ENCODE results near the gene RET.

The RET gene

GRCh38 chr10:43039624-43040481, 37.0 kb upstream of the RET start:
- Histone ChIP-seq H3K27me3 (ENCODE audit: control insufficient read depth, insufficient read depth, low read length) (peaks cover 2% of the 10 kb centered on the region), H3K4me1 (ENCODE audit: control insufficient read depth, insufficient read depth, low read length) (peaks cover 2% of the 10 kb centered on the region), H3K4me3 (ENCODE audit: low read depth, low read length) (no peak overlapping the region), H3K9ac (ENCODE audit: low read depth, low read length) (no peak overlapping the region), H3K9me3 (ENCODE audit: control insufficient read depth, insufficient read depth, low read length) (no peaks in the 10 kb centered on the region), H3K36me3 (ENCODE audit: control insufficient read depth, insufficient read depth, low read length) (no peaks in the 10 kb centered on the region)

GRCh38 chr10:43040482-43041256, 36.2 kb upstream of the RET start:
- no peak overlapping the region for H3K4me3 ChIP-seq (ENCODE audit: low read depth, low read length)
- H3K4me1 ChIP-seq (ENCODE audit: control insufficient read depth, insufficient read depth, low read length), result peaks cover 2% of the 10 kb centered on the region
- no peaks in the 10 kb centered on the region for H3K9me3 ChIP-seq (ENCODE audit: control insufficient read depth, insufficient read depth, low read length)
- H3K9ac ChIP-seq (ENCODE audit: low read depth, low read length), result no peak overlapping the region
- no peaks in the 10 kb centered on the region for H3K36me3 ChIP-seq (ENCODE audit: control insufficient read depth, insufficient read depth, low read length)
- H3K27me3 ChIP-seq (ENCODE audit: control insufficient read depth, insufficient read depth, low read length), result peaks cover 2% of the 10 kb centered on the region

GRCh38 chr10:43041422-43042342, 35.2 kb upstream of the RET start:
- H3K9me3 ChIP-seq (ENCODE audit: control insufficient read depth, insufficient read depth, low read length), result no peaks in the 10 kb centered on the region
- H3K4me1 ChIP-seq (ENCODE audit: control insufficient read depth, insufficient read depth, low read length), result peaks cover 2% of the 10 kb centered on the region
- H3K9ac ChIP-seq (ENCODE audit: low read depth, low read length), result no peak overlapping the region
- H3K27me3 ChIP-seq (ENCODE audit: control insufficient read depth, insufficient read depth, low read length), result peaks cover 2% of the 10 kb centered on the region
- H3K36me3 ChIP-seq (ENCODE audit: control insufficient read depth, insufficient read depth, low read length), result no peaks in the 10 kb centered on the region
- H3K4me3 ChIP-seq (ENCODE audit: low read depth, low read length), result no peak overlapping the region

GRCh38 chr10:43042503-43043341, 34.1 kb upstream of the RET start:
- peaks cover 2% of the 10 kb centered on the region for H3K4me1 ChIP-seq (ENCODE audit: control insufficient read depth, insufficient read depth, low read length)
- no peaks in the 10 kb centered on the region for H3K9me3 ChIP-seq (ENCODE audit: control insufficient read depth, insufficient read depth, low read length)

GRCh38 chr10:43043342-43043772, 33.5 kb upstream of the RET start:
- no peaks in the 10 kb centered on the region for H3K9me3 ChIP-seq (ENCODE audit: control insufficient read depth, insufficient read depth, low read length)

More at GRCh38 chr10:43042503-43043341, 34.1 kb upstream of the RET start:
- Histone ChIP-seq H3K27me3 (ENCODE audit: control insufficient read depth, insufficient read depth, low read length) (peaks cover 2% of the 10 kb centered on the region), H3K9ac (ENCODE audit: low read depth, low read length) (no peak overlapping the region), H3K36me3 (ENCODE audit: control insufficient read depth, insufficient read depth, low read length) (no peaks in the 10 kb centered on the region), H3K4me3 (ENCODE audit: low read depth, low read length) (no peak overlapping the region)

GRCh38 chr10:43043773-43044447, 33.0 kb upstream of the RET start:
- peaks cover 2% of the 10 kb centered on the region for H3K27me3 ChIP-seq (ENCODE audit: control insufficient read depth, insufficient read depth, low read length)
- H3K9ac ChIP-seq (ENCODE audit: low read depth, low read length), result no peak overlapping the region
- H3K4me3 ChIP-seq (ENCODE audit: low read depth, low read length), result no peak overlapping the region
- no peaks in the 10 kb centered on the region for H3K9me3 ChIP-seq (ENCODE audit: control insufficient read depth, insufficient read depth, low read length)
- H3K4me1 ChIP-seq (ENCODE audit: control insufficient read depth, insufficient read depth, low read length), result peaks cover 2% of the 10 kb centered on the region
- no peaks in the 10 kb centered on the region for H3K36me3 ChIP-seq (ENCODE audit: control insufficient read depth, insufficient read depth, low read length)

More at GRCh38 chr10:43043342-43043772, 33.5 kb upstream of the RET start:
- no peak overlapping the region for H3K4me3 ChIP-seq (ENCODE audit: low read depth, low read length)
- peaks cover 2% of the 10 kb centered on the region for H3K27me3 ChIP-seq (ENCODE audit: control insufficient read depth, insufficient read depth, low read length)
- no peaks in the 10 kb centered on the region for H3K36me3 ChIP-seq (ENCODE audit: control insufficient read depth, insufficient read depth, low read length)
- peaks cover 2% of the 10 kb centered on the region for H3K4me1 ChIP-seq (ENCODE audit: control insufficient read depth, insufficient read depth, low read length)
- H3K9ac ChIP-seq (ENCODE audit: low read depth, low read length), result no peak overlapping the region

- Histone ChIP-seq H3K27me3 (ENCODE audit: control insufficient read depth, insufficient read depth, low read length) (peaks cover 2% of the 10 kb centered on the region), H3K9me3 (ENCODE audit: control insufficient read depth, insufficient read depth, low read length) (no peaks in the 10 kb centered on the region), H3K4me3 (ENCODE audit: low read depth, low read length) (no peak overlapping the region), H3K9ac (ENCODE audit: low read depth, low read length) (no peak overlapping the region), H3K36me3 (ENCODE audit: control insufficient read depth, insufficient read depth, low read length) (no peaks in the 10 kb centered on the region), H3K4me1 (ENCODE audit: control insufficient read depth, insufficient read depth, low read length) (peaks cover 2% of the 10 kb centered on the region)
Observed at GRCh38 chr10:43044448-43044921, 32.4 kb upstream of the RET start.

- H3K9ac ChIP-seq (ENCODE audit: low read depth, low read length), result no peak overlapping the region
- no peak overlapping the region for H3K4me3 ChIP-seq (ENCODE audit: low read depth, low read length)
- peaks cover 2% of the 10 kb centered on the region for H3K4me1 ChIP-seq (ENCODE audit: control insufficient read depth, insufficient read depth, low read length)
Observed at GRCh38 chr10:43044961-43045621, 31.8 kb upstream of the RET start.

GRCh38 chr10:43045631-43046287, 31.1 kb upstream of the RET start:
- Histone ChIP-seq H3K36me3 (ENCODE audit: control insufficient read depth, insufficient read depth, low read length) (no peaks in the 10 kb centered on the region), H3K4me3 (ENCODE audit: low read depth, low read length) (no peak overlapping the region), H3K9ac (ENCODE audit: low read depth, low read length) (no peak overlapping the region), H3K27me3 (ENCODE audit: control insufficient read depth, insufficient read depth, low read length) (peaks cover 2% of the 10 kb centered on the region), H3K9me3 (ENCODE audit: control insufficient read depth, insufficient read depth, low read length) (no peaks in the 10 kb centered on the region), H3K4me1 (ENCODE audit: control insufficient read depth, insufficient read depth, low read length) (peaks cover 2% of the 10 kb centered on the region)

More at GRCh38 chr10:43044961-43045621, 31.8 kb upstream of the RET start:
- Histone ChIP-seq H3K36me3 (ENCODE audit: control insufficient read depth, insufficient read depth, low read length) (no peaks in the 10 kb centered on the region), H3K27me3 (ENCODE audit: control insufficient read depth, insufficient read depth, low read length) (peaks cover 2% of the 10 kb centered on the region), H3K9me3 (ENCODE audit: control insufficient read depth, insufficient read depth, low read length) (no peaks in the 10 kb centered on the region)

Measured in iPS-15b (cell line).